Upper lobe of right lung (tissue), 1 donor: ENCODE results near the gene SEL1L2. TPM values are rescaled to one million over a fixed set of nuclear protein-coding genes. Genes with fewer than 3 reads are reported as not detected.

Source experiments
- ATAC-seq: fragments of 200-7000 bp; cut with Tn5 transposase; one replicate; pipeline ENCODE4 v1.9.1; 2020; ENCODE audit warnings: mild to moderate bottlenecking, moderate library complexity
- DNase-seq: peaks from one replicate; pipeline ENCODE4 v3.0.0-alpha.2; 2020
- H3K27ac ChIP-seq: fragments of 200-600 bp; one replicate; pipeline ENCODE4 v1.8.0; 2022
- H3K27me3 ChIP-seq: fragments of 200-600 bp; one replicate; pipeline ENCODE4 v1.8.0; 2022; ENCODE audit warnings: mild to moderate bottlenecking
- H3K36me3 ChIP-seq: fragments of 200-600 bp; one replicate; pipeline ENCODE4 v1.8.0; 2022
- H3K4me1 ChIP-seq: fragments of 200-600 bp; one replicate; pipeline ENCODE4 v1.8.0; 2022
- H3K4me3 ChIP-seq: fragments of 200-600 bp; one replicate; pipeline ENCODE4 v1.8.0; 2022; ENCODE audit warnings: mild to moderate bottlenecking
- H3K9me3 ChIP-seq: fragments of 200-600 bp; one replicate; pipeline ENCODE4 v1.8.0; 2022
- CTCF ChIP-seq: fragments of 200-600 bp; IDR thresholded peaks from one replicate; pipeline ENCODE4 v1.8.0; 2022; ENCODE audit warnings: antibody characterized with exemption
- intact Hi-C: fragments of 100-400 bp; cut with DNase I; formaldehyde crosslinking; loops from one replicate; pipeline ENCODE4 v1.11.0; 2022
- total RNA-seq: library from RNA; stranded (reverse); fragmentation: NEBNext Ultra II Directional; extraction: Animal tissue kit (Norgen Biotek cat#: 25700); gene quantifications from one replicate; pipeline ENCODE4 v1.2.1, GENCODE V29; 2021
- donor health status: DM: no; HTN: yes; CAD: no; lungs with severe emphysema.

Gene SEL1L2
- total RNA-seq, 1 donor from 2014 or later: not detected

GRCh38 chr20:13941031-13941430, 49.4 kb downstream of the SEL1L2 start:
- no peak overlapping the region for H3K27ac ChIP-seq
- H3K4me1 ChIP-seq: no peaks in the 10 kb centered on the region
- intact Hi-C loops: no loop called here
- H3K36me3 ChIP-seq: no peaks in the 10 kb centered on the region
- H3K4me3 ChIP-seq: no peak overlapping the region
- no peaks in the 10 kb centered on the region for H3K9me3 ChIP-seq
- no peak for DNase-seq
- no peak for ATAC-seq
- H3K27me3 ChIP-seq: no peaks in the 10 kb centered on the region
- no peak for TF ChIP-seq CTCF

- intact Hi-C loops: no loop called here
- ATAC-seq: no peak
- Histone ChIP-seq H3K27me3 (no peaks in the 10 kb centered on the region), H3K4me3 (no peak overlapping the region), H3K9me3 (no peaks in the 10 kb centered on the region), H3K27ac (no peak overlapping the region), H3K36me3 (no peaks in the 10 kb centered on the region), H3K4me1 (no peaks in the 10 kb centered on the region)
- DNase-seq: no peak
- TF ChIP-seq CTCF: no peak
These were observed 53.4 kb downstream of the SEL1L2 start for GRCh38 chr20:13936781-13937576.

GRCh38 chr20:13934992-13935894, 55.2 kb downstream of the SEL1L2 start:
- ATAC-seq (no peak), DNase-seq (no peak)
- H3K27ac ChIP-seq: no peak overlapping the region
- no peak for TF ChIP-seq CTCF
- no peaks in the 10 kb centered on the region for H3K9me3 ChIP-seq
- no peaks in the 10 kb centered on the region for H3K4me1 ChIP-seq
- H3K27me3 ChIP-seq: no peaks in the 10 kb centered on the region
- H3K36me3 ChIP-seq: no peaks in the 10 kb centered on the region
- no peak overlapping the region for H3K4me3 ChIP-seq
- intact Hi-C loops: no loop called here

DNA sequence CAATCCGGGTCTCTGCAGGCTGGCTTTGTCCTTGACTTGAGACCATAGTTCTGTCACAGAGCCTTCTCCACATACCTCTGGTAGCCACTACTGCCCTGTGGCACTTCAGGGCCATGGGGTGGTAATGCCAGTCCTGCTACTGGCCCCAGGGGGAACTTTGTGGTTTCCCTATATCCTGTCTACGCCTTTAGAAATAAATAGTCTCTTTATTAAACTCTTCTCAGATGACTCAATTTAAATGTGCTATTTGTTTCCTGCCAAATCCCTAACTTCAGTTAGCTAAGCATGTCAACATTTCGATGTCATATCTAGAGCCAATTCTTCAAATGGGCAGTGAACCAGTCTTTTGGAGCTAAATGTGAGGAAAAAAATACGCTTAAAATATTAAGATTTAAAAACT, 60.1 kb downstream of the SEL1L2 start:
- ATAC-seq (no peak), DNase-seq (no peak)
- intact Hi-C loops: no loop called here
- Histone ChIP-seq H3K27me3 (no peaks in the 10 kb centered on the region), H3K36me3 (no peaks in the 10 kb centered on the region), H3K27ac (no peak overlapping the region), H3K4me1 (no peaks in the 10 kb centered on the region), H3K4me3 (no peak overlapping the region), H3K9me3 (no peaks in the 10 kb centered on the region)
- TF ChIP-seq CTCF: no peak

DNA sequence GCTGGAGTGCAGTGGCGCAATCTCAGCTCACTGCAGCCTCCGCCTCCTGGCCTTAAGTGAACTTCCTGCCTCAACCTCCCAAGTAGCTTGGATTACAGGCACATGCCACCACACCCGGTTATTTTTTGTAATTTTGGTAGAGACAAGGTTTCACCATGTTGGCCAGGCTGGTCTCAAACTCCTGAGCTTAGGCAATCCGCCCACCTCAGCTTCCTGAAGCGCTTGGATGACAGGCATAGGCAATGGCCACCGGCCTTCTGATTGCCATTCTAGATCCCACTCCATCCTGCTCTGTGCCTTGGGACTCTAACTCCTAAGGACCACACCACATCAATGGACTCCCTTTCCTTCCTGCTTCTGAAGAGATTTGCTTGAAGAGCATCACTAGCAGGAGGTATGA, 60.6 kb downstream of the SEL1L2 start:
- no peak for TF ChIP-seq CTCF

More for the DNA sequence above, 60.6 kb downstream of the SEL1L2 start:
- DNase-seq (no peak), ATAC-seq (no peak)
- Histone ChIP-seq H3K36me3 (no peaks in the 10 kb centered on the region), H3K27me3 (no peaks in the 10 kb centered on the region), H3K9me3 (no peaks in the 10 kb centered on the region), H3K27ac (no peak overlapping the region), H3K4me1 (no peaks in the 10 kb centered on the region), H3K4me3 (no peak overlapping the region)
- intact Hi-C loops: no loop called here
